ENCODE measurements around the gene CYP2W1.

Gene CYP2W1

GRCh38 chr7:967361-968082 is 15.5 kb upstream of the CYP2W1 start:
- no peak for DNase-seq (ENCODE audit: low spot score)

- DNase-seq (ENCODE audit: low spot score), result no peak
These were observed 14.5 kb upstream of the CYP2W1 start for GRCh38 chr7:968205-969105.

GRCh38 chr7:969403-969802 is 13.6 kb upstream of the CYP2W1 start:
- DNase-seq (ENCODE audit: low spot score), result no peak

- DNase-seq (ENCODE audit: low spot score), result no peak
These were observed 12.2 kb upstream of the CYP2W1 start for GRCh38 chr7:970744-971143.

- no peak for DNase-seq (ENCODE audit: low spot score)
These were observed 10.9 kb upstream of the CYP2W1 start for GRCh38 chr7:972110-972509.

GRCh38 chr7:972676-973309 is 10.2 kb upstream of the CYP2W1 start:
- no peak for DNase-seq (ENCODE audit: low spot score)

- DNase-seq (ENCODE audit: low spot score), result no peak
These were observed 9.7 kb upstream of the CYP2W1 start for GRCh38 chr7:973312-973711.

- DNase-seq (ENCODE audit: low spot score), result no peak
These were observed 8.8 kb upstream of the CYP2W1 start for GRCh38 chr7:974172-974571.

GRCh38 chr7:974820-975681 is 7.9 kb upstream of the CYP2W1 start, which contains the start of gene COX19:
Gene COX19 (minus strand): TSS chr7:975549. CDS start chr7:975509, 40 bp downstream.
- peak; percentile 95 for DNase-seq (ENCODE audit: low spot score)

GRCh38 chr7:975702-976473 is 7.1 kb upstream of the CYP2W1 start:
- no peak for DNase-seq (ENCODE audit: low spot score)

GRCh38 chr7:976901-977325 is 6.1 kb upstream of the CYP2W1 start:
- DNase-seq (ENCODE audit: low spot score), result no peak

GRCh38 chr7:977326-978048 is 5.5 kb upstream of the CYP2W1 start:
- DNase-seq (ENCODE audit: low spot score), result no peak

- no peak for DNase-seq (ENCODE audit: low spot score)
These were observed 5.0 kb upstream of the CYP2W1 start for GRCh38 chr7:978049-978346.

GRCh38 chr7:978416-979091 is 4.4 kb upstream of the CYP2W1 start:
- DNase-seq (ENCODE audit: low spot score), result no peak

GRCh38 chr7:979151-979550 is 3.8 kb upstream of the CYP2W1 start:
- no peak for DNase-seq (ENCODE audit: low spot score)

GRCh38 chr7:979886-980571 is 3.0 kb upstream of the CYP2W1 start:
- no peak for DNase-seq (ENCODE audit: low spot score)

GRCh38 chr7:981793-982510 is 1.0 kb upstream of the CYP2W1 start:
- no peak for DNase-seq (ENCODE audit: low spot score)

GRCh38 chr7:982511-983003 is 424 bp upstream of the CYP2W1 start:
- no peak for DNase-seq (ENCODE audit: low spot score)

All from AG08395 (cell line).